KMS-11 (cell line): ENCODE data around the gene UBE3B.

Source experiments
- H2AFZ ChIP-seq: fragments of 200-600 bp; sonication (generic); 2 replicates; pipeline ENCODE4 v1.6.1; 2016; ENCODE audit warnings: antibody characterized with exemption, mixed run types, low read depth
- H3K27ac ChIP-seq: fragments of 200-600 bp; sonication (generic); 2 replicates; pipeline ENCODE4 v1.6.1; 2016; ENCODE audit warnings: mild to moderate bottlenecking, mixed run types
- H3K27me3 ChIP-seq: fragments of 200-600 bp; sonication (generic); 2 replicates; pipeline ENCODE4 v1.6.1; 2017; ENCODE audit warnings: mild to moderate bottlenecking, low read depth, mixed run types, moderate library complexity; ENCODE audit not compliant: insufficient read depth
- H3K36me3 ChIP-seq: fragments of 200-600 bp; sonication (generic); 2 replicates; pipeline ENCODE4 v1.6.1; 2017; ENCODE audit warnings: mild to moderate bottlenecking, mixed run types; ENCODE audit not compliant: insufficient read depth
- H3K4me1 ChIP-seq: fragments of 200-600 bp; sonication (generic); 2 replicates; pipeline ENCODE4 v1.6.1; 2016; ENCODE audit warnings: mild to moderate bottlenecking, low read depth, mixed run types; ENCODE audit not compliant: poor library complexity, severe bottlenecking
- H3K4me2 ChIP-seq: fragments of 200-600 bp; sonication (generic); 2 replicates; pipeline ENCODE4 v1.7.0; 2016; ENCODE audit warnings: mild to moderate bottlenecking, mixed run types
- H3K4me3 ChIP-seq: fragments of 200-600 bp; sonication (generic); IDR thresholded peaks from 2 replicates; pipeline ENCODE4 v1.6.1; 2017; ENCODE audit warnings: low read depth, low read length, mixed read lengths; ENCODE audit not compliant: insufficient read depth
- H3K79me2 ChIP-seq: fragments of 200-600 bp; sonication (generic); 2 replicates; pipeline ENCODE4 v1.6.1; 2016; ENCODE audit warnings: low read depth, mixed run types; ENCODE audit not compliant: insufficient read depth
- H3K9ac ChIP-seq: fragments of 200-600 bp; sonication (generic); 2 replicates; pipeline ENCODE4 v1.6.1; 2016; ENCODE audit warnings: mild to moderate bottlenecking, mixed run types
- H4K20me1 ChIP-seq: fragments of 200-600 bp; sonication (generic); 2 replicates; pipeline ENCODE4 v1.6.1; 2016; ENCODE audit warnings: mild to moderate bottlenecking, mixed run types; ENCODE audit not compliant: insufficient read depth
- TF ChIP-seq, protein P1 (sequence below): fragments of 200-600 bp; sonication (generic); conservative IDR thresholded peaks from 2 replicates; pipeline ENCODE4 v1.6.1; 2017; ENCODE audit warnings: low read depth, mild to moderate bottlenecking, antibody characterized with exemption, low read length, moderate library complexity, mixed read lengths

UBE3B gene

DNA sequence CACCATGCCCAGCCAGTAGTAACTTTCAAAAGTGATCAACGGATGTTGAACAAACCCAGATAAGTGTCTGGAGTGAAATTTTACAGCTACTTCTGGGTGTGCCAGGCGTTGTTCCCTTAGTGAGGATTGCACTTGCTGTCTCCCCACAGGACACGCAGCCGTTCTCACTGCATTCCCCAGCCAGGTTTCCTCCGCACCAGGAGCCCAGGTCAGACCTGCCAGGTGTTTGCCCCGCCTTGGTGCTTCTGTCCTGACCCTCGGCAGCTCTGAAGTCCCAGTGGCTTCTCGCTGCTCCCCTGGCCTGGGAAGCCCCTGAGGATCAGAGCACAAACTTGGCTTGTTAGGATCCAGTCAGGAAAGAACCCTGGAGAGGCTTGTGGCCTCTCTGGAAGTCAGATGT is 59.7 kb downstream of the UBE3B start:
- H3K4me3 ChIP-seq: no peak overlapping the region

GRCh38 chr12:109538191-109538863 is 60.9 kb downstream of the UBE3B start:
- TF ChIP-seq, protein P1, sequence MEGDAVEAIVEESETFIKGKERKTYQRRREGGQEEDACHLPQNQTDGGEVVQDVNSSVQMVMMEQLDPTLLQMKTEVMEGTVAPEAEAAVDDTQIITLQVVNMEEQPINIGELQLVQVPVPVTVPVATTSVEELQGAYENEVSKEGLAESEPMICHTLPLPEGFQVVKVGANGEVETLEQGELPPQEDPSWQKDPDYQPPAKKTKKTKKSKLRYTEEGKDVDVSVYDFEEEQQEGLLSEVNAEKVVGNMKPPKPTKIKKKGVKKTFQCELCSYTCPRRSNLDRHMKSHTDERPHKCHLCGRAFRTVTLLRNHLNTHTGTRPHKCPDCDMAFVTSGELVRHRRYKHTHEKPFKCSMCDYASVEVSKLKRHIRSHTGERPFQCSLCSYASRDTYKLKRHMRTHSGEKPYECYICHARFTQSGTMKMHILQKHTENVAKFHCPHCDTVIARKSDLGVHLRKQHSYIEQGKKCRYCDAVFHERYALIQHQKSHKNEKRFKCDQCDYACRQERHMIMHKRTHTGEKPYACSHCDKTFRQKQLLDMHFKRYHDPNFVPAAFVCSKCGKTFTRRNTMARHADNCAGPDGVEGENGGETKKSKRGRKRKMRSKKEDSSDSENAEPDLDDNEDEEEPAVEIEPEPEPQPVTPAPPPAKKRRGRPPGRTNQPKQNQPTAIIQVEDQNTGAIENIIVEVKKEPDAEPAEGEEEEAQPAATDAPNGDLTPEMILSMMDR: no peak
- no peaks in the 10 kb centered on the region for H3K27me3 ChIP-seq
- no peak overlapping the region for H2AFZ ChIP-seq
- no peak overlapping the region for H3K4me2 ChIP-seq
- H3K79me2 ChIP-seq: no peaks in the 10 kb centered on the region
- no peak overlapping the region for H3K9ac ChIP-seq
- no peaks in the 10 kb centered on the region for H3K4me1 ChIP-seq
- no peaks in the 10 kb centered on the region for H3K36me3 ChIP-seq
- H3K27ac ChIP-seq: no peak overlapping the region
- no peaks in the 10 kb centered on the region for H4K20me1 ChIP-seq
- no peak overlapping the region for H3K4me3 ChIP-seq

More for the DNA sequence above, 59.7 kb downstream of the UBE3B start:
- H3K36me3 ChIP-seq: no peaks in the 10 kb centered on the region
- TF ChIP-seq, protein P1: no peak
- no peaks in the 10 kb centered on the region for H3K4me1 ChIP-seq
- no peaks in the 10 kb centered on the region for H3K27me3 ChIP-seq
- no peaks in the 10 kb centered on the region for H4K20me1 ChIP-seq
- no peak overlapping the region for H3K27ac ChIP-seq
- no peaks in the 10 kb centered on the region for H3K79me2 ChIP-seq
- H3K4me2 ChIP-seq: no peak overlapping the region
- no peak overlapping the region for H3K9ac ChIP-seq
- no peak overlapping the region for H2AFZ ChIP-seq

DNA sequence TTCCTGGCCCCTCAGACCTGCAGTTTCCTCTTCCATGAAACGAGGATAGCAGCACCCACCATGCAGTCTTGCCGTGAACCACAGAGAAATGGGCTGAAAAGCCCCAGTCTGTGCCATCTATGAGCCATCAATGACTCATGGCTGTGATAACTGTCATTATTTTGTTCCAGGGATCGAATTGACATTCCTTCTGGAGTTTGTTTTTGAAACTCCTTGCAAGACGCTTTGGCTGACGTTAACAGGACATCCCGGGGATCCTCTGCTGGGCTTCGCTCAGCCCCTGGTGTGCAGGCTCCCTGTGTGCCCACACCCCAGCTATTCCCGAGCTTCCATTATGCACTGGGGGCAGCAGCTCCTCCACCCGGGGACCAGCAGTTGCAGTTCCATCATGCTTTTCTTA is 62.1 kb downstream of the UBE3B start:
- Histone ChIP-seq H3K27ac (no peak overlapping the region), H3K4me1 (no peaks in the 10 kb centered on the region), H4K20me1 (no peaks in the 10 kb centered on the region), H2AFZ (no peak overlapping the region), H3K4me3 (no peak overlapping the region), H3K79me2 (no peaks in the 10 kb centered on the region), H3K27me3 (no peaks in the 10 kb centered on the region), H3K4me2 (no peak overlapping the region), H3K36me3 (no peaks in the 10 kb centered on the region), H3K9ac (no peak overlapping the region)
- TF ChIP-seq, protein P1: no peak

- no peak overlapping the region for H2AFZ ChIP-seq
- H3K4me2 ChIP-seq: no peak overlapping the region
- no peak overlapping the region for H3K27ac ChIP-seq
- no peaks in the 10 kb centered on the region for H3K36me3 ChIP-seq
- no peaks in the 10 kb centered on the region for H4K20me1 ChIP-seq
- TF ChIP-seq, protein P1: no peak
- H3K27me3 ChIP-seq: no peaks in the 10 kb centered on the region
- no peaks in the 10 kb centered on the region for H3K4me1 ChIP-seq
- H3K9ac ChIP-seq: no peak overlapping the region
- no peak overlapping the region for H3K4me3 ChIP-seq
- H3K79me2 ChIP-seq: no peaks in the 10 kb centered on the region
Observed at GRCh38 chr12:109540526-109541412, 63.3 kb downstream of the UBE3B start.
